GM18499 (cell line): ENCODE measurements around the gene BANP.
"Not testable (repeated sequence)": the region's sequence is repeated elsewhere in the genome, so short reads cannot be mapped to it uniquely, and the experiment has no call there.

Source experiments
- ATAC-seq: cut with Tn5 transposase; IDR thresholded peaks from one replicate; pipeline ENCODE4 v1.9.1; 2021; ENCODE audit warnings: moderate number of reproducible peaks; ENCODE audit not compliant: insufficient read depth, unreplicated experiment

The BANP gene

DNA sequence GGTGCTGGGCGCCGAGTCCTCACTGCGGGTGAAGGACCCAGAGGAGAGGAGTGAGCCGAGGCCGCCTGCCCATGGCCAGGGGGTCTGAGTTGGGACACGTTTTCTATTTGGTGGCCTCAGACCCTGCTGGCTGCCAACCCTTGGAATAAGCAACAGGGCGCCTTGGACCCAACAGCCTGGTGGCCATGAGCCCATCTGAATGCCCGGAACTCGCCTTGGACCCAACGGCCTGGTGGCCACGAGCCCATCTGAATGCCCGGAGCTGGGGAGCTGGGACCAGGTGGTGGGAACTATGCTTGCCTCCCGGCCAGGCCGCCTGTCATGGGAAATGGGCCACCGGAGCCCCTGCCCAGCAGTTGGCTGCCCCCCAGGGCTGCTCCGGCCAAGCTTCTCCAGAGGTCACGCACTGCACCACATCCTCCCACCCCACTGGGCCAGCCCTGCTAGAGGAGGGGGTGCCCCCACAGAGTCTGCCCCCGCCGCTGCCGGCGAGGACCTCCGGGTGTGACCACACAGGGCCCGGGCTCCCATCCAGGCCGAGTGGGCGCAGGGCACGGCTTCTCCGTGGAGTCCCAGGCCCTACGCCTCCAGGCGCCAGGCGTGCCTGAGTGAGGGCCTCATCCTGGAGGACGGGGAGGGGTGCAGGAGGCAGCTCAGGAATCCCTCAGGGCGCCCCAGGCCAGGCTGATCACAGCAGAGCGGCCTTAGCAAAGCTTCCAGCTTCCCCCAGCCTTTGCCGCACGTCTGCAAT, 140.2 kb downstream of the BANP start:
- not testable (repeated sequence) for ATAC-seq

DNA sequence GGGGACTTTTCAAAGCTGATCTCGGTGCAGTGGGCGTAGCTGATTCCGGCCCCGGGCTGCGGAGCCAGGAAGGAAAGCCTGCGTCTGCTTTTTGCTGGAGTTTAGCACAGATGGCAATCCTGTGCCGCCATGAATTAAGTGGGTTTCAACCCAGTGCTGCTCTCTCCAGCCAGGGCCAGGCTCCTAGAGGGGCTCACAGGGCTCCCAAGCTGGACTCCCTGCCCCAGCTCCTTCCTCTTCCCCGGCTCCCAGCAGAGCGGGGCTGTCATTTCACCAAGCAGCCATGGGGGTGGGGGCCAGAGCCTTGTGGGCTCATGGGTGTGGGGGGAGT, 140.7 kb downstream of the BANP start:
- ATAC-seq = not testable (repeated sequence)

DNA sequence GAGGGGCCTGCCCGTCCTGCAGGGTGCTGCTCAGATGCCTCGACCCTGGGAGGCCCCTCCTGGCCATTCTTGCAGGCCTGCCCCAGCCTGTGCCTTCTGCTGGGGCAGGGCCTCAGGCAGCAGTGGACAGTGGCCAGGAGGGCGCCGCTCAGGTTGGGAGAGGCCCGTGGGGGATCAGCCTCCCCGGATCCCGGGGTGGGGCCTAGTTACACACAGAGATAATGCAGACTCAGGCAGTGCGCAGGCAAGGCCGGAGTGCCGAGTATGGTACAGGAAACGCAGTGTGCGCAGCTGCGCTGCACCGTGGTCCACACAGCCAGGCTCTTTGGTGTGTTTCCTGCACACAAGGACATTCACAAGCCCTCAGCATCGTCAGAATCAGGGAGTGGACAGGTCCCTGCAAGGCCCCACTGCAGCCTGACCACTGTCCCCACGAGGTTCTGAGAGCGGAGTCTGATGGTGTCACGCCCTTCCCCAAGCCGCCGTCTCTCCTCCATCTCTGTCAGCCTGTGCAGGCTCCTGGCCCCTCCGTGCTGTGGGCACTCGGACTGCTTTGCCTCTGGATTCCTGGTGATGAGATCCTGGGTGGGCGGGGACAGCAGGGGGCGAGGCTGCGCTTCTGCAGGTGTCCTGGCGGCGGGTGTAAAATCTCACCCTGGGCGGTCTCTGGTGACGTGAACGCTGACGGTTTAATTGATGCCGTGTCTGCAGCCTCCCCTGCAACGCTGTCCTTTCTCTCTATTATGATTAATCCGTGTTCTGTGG, 141.7 kb downstream of the BANP start:
- ATAC-seq = not testable (repeated sequence)

DNA sequence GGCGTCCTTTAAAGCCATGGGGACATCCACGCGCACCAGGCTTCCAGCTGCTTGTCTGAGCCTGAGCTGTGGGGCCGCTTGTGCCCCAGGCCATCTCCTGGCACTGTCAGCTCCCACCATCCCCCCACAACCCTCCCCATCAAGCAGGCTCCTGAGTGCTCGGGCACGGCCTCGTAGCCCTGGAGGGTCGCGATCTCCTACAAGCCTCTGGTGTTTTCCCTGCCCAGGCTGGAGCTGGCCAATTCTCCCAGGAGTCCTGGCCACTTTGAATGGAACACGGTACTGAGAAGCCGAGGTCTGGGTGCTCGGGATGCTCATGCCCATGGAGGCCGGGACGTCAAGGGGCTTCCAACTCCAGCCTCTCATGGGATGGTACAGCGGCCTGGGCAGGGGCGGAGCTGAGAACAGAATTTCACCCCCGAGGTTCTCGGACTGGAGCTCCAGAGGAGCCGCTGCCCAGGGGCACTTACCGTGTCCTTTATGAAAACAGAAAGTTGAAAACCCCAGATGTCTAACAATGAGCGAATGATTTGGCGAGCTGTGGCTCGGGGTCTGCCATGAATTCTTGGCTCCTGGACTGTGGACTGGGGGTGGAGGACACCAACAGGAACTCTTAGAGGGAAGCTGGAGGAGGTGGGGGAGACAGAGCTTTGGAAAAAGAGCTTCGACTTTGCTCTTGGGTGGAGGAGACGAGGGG, 142.5 kb downstream of the BANP start:
- ATAC-seq = not testable (repeated sequence)

DNA sequence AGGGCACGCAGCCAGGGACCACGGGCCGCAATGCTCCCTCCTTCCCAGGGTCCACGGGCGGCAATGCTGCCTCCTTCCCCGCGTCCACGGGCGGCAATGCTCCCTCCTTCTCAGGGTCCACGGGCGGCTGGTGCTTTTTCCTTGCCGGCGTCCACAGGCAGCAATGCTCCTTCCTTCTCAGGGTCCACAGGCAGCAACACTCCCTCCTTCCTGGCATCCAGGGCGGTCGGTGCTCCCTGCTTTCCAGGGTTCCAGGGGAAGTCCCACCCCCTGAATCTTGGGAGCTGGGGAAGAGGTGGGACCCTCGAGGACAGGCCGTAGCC, 143.0 kb downstream of the BANP start:
- ATAC-seq = not testable (repeated sequence)

DNA sequence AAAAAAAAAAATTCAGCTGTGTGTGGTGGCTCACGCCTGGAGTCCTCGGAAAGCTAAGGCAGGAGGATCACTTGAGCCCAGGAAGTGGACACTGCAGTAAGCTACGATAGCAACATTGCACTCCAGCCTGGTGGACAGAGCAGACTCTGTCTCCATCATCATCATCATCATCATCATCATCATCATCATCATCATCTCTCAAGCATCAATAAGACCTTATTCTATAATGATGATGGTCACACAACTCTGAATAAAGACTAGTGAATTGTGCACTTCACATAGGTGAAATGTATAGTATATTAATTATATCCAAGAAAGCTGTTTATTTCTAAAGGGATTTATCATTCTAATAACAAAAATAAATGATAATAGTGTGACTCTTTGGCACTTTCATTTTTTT, 143.7 kb downstream of the BANP start:
- ATAC-seq = not testable (repeated sequence)

DNA sequence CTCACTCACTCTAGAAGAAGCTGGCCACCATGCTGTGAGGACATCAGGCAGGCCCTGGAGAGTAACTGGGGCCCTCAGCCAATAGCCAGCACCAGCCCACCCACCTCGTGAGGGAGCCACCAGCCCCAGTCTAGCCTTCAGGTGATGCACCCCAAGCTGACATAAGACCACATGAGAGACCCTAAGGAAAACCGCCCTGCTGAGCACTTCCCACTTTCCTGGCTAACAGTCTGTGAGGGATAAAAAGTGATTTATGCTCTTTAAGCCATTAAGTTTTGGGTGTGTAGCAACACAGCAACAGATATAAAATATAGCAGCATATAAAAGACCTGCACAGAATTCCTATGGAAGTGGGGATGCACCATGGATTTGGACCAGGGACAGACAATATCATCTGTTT, 145.4 kb downstream of the BANP start:
- not testable (repeated sequence) for ATAC-seq

DNA sequence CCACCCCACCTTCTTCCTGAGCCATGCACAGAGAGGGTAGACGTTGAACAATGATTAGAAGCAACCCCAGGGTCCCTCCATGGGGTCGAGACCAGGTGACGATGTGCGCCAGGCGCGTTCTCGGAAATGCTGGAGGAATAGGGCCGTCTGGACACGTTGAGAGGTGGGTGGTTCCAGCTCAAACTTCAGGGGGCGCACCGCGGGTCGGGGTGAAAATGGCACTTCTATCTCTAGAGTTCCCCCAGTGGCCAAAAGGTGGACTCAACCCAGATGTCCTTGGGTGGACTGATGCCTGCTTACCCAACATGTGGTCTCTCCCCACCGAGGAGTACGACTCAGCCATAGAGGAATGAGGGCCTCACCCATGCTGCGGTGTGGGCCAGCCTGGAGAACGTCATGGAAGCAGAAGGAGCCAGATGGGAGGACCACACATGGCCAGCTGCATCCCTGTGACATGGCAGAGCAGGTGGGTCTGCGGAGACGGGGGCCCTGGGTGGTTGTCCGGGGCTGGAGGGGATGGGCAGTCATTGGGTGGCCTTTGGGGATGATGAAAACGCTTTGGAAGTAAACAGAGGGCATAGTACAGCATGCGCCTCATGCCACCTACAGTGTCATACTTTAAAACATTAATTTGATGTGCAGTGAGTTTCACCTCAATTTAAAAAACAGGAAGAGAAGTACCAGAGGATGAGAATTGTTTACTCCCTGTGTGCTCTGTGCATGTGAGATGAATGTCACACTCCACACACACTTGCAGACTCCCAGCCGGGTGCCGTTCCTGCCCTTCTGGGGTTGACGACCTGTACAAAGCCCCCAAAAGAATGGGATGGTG, 147.7 kb downstream of the BANP start:
- ATAC-seq = not testable (repeated sequence)

DNA sequence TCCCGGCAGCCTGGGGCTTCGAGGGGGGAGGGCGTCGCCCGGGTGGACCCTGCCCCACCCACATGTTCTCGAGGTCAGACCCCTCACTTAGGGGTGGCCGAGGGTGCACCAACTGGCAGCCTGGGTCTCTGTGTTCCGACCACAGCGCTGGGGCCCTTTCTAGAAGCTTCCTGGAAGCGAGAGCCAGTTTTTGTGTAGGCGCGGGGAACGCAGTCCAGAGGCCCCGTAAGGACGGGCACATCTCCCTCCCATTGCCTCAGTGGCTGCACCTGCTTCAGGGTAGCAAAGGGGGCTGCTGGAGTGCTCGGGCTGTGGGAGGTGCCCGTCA, 148.3 kb downstream of the BANP start:
- no peak for ATAC-seq

DNA sequence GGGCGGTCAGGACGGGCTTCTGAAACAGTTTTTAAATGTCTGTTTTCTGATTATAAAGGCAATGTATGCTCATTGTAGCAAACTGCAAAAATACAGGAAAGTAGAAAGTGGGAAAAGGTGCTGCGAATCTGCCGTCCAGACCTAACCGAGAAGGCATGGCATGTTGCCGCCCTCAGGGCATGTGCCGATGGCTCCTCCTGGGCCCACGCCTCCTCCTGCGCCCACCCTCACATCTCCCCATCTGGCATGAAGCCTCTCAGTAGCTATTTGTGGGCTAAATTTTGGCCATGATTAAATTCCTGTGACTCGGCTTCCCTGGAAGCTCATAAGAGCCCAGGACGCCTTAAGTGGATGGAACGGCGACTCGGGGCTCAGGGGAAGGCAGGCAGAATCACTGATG, 148.7 kb downstream of the BANP start:
- ATAC-seq = not testable (repeated sequence)

DNA sequence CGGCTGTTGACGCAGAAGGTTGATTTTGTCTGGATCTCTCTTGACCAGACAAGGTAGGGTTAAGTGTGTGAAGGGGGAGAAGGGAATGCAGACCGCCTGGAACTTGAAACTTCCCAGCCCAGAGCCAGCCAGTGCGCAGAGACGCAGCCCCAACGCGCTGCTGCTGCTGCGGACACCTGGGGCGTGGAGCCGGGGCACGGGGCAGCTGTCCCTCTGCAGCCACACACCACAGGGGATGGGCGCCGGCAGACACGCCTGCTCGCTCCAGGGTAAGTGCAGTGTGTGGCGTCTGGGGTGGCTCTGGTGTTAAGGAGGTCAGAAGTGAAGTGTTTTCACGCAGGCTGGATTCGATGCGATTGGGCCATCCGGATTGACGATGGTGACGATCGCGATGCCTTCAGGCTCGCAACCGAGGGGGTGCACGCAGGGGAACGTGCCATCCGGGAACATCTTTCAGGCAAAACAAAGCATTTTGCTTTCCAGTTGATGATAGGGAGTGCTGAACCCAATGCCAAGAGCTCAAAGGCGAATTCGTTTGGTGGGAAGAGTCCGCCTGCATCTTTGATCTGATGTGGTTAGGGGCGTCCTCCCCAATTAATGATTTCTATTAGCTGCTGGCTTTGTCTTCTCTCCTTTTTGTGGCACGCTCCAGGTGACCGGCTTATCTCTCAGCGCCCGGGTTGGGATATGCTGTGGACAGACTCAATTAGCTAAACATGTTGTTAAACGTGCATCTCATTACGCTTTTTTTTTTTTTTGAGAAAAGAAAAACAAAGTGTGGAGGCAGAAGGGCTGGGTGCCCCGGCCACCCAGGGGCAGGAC, 149.8 kb downstream of the BANP start:
- not testable (repeated sequence) for ATAC-seq

DNA sequence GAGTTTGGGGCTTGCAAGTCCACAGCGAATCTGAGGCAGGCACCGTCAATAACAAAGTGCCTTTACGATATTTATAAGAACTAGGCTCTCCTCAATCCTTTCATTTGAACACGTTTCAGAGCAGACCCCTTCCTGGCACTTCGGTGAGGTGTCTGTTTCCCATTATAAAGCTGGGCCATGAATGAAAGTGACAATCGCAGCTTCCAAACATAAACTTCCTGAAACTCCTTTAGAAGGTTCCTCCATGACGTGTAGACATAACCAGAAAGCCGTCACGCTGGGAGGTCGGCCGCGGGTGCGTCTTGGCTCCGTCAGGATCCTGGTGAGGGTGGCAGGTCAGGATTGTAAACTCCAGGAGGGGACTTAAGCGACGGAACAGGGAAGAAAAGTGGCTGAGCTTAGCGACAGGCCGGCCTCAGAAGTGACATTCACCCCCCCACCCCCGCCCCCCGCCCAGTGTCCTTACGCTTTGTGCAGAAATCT, 150.4 kb downstream of the BANP start:
- not testable (repeated sequence) for ATAC-seq

DNA sequence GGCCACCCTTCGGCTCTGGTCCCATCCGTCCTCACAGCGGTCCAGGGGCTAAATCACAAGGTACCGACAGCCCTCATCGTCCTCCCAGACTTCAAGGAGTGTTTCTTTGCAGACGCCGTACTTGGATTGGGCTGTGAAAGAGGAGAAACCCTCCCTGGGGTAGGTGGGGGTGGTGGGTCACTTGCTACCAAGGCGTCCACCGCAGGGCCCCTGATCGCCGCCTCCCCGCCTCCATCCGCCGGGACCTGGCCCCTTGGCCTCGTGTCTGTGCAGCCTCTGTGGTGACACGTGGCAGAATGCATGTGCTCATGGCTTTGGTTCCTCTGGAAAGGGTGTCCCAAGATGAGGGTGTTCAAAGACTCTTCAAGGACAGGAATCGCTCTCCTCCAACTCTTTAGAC, 151.4 kb downstream of the BANP start:
- no peak for ATAC-seq

DNA sequence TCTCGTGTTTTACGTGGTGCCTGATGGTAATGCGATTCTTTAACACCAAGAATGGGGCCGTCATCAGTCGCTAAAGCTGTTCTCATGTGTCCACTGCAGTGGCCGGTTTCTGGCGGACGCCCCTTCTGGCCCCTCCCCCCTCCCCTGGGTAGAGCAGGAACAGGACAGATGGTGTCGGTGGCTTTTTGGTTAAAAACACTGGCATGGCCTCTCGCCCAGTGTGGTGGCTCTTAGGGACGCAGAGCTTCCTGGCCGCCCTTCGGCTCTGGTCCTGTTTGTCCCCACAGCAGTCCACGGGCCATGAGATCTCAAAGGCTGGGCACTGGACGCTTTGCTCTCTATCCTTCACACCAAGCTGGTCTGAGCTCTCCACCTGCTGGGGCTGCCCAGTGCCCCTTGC, 151.8 kb downstream of the BANP start:
- no peak for ATAC-seq

DNA sequence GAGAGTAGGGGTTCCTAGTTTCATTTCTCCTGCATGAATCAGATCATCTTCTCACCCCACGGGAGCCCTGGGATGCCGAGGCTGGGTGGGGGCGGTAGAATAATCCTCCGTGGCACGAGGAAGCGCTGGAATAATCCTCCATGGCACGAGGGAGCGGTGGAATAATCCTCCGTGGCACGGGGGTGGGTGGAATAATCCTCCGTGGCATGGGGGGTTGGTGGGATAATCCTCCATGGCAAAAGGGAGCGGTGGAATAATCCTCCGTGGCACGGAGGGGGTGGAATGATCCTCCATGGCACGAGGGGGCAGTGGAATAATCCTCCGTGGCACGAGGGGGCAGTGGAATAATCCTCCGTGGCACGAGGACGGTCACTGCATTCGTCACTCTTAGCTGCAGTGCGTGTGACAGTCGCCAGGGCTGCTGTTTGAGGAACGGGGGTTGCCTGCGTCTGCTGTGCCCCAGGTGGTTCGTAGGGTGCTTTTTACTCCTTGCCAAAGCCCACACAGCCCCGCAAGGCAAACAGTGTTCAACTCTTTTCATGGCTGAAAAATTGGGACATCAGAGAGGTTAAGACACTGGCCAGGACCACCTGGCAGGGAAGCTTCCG, 152.5 kb downstream of the BANP start:
- no peak for ATAC-seq

DNA sequence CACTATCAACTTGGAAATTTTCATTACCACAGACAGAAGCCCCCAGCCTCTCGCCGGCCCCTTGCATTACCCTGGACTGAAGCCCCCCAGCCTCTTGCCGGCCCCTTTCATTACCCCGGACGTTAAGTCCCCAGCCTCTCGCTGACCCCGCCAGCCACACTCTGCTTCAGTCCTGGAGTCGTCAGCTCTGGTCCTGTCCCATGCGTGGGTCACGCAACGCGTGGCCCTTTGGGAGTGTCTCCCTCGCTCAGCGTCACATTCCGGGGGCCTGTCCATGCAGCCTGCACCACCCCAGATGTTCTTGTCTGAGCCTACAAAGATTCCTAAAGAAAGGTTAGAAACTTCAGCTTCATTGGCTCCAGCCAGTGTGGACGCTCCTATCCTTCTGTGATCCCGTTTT, 153.1 kb downstream of the BANP start:
- not testable (repeated sequence) for ATAC-seq

DNA sequence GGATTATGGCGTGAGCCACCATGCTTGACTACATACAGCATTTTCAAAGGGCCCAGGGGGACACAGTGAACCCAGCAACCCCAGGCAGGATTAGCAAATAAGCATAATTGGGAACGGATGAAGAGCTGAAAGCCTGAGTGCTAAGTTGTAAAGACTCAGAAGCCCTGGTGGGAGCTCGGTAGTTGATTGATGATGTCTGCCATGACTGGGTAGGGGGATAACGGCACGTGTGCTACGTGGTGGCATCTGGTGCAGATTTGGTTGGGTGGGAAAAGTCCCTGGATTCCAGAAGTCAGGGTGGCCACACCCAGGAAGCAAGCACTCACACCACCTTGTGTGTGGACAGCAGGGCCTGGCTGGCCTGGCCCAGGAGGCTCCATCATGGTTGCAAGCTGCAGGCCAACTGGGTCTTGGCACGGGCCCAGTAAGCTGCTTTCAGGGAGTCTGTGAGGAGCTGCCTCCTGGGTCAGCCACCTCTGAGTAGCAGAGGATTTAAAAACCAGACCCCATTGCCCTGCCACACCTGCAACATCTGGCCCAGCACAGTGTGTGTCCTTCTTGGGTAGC, 154.4 kb downstream of the BANP start:
- ATAC-seq = not testable (repeated sequence)

DNA sequence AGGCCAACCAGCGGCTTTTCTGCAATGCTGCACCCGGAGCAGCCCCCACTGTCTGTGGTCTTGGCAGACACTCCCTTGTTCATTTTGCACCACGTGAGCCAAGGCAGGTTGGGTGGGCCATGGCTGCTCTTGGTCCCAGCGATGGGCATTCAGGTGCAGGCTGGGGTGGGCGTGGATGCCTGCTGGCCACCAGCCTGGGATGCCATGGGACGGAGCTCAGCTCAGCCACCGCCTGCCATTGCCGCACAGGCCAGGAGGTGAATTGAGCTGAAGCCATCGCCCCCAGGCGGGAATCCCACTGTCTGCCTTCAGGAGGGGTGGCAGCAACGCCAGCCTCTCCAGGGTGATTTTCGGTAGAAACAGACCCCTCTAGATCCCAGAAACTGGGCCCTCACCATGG, 155.3 kb downstream of the BANP start:
- ATAC-seq = not testable (repeated sequence)

DNA sequence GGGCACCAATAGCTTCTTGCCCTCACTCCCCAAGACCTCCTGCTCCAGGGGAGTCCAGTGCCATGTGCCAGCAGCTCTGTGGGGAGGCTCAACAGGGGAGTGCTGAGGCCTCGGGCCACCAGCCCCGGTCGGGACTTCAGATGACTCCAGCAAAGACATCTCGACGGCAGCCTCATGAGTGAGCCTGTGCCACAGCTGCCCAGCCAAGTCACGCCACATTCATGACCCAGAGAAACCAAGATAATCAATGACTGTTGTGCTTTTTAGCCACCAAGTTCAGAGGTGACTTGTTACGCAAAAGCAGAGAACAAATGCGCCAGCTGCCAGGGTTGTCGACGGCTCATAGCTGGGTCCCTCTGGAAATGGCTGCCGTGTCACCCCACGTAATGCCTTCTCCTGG, 157.5 kb downstream of the BANP start:
- ATAC-seq = no peak
